Measurements from ENCODE around the gene CGRRF1.

The CGRRF1 gene

DNA sequence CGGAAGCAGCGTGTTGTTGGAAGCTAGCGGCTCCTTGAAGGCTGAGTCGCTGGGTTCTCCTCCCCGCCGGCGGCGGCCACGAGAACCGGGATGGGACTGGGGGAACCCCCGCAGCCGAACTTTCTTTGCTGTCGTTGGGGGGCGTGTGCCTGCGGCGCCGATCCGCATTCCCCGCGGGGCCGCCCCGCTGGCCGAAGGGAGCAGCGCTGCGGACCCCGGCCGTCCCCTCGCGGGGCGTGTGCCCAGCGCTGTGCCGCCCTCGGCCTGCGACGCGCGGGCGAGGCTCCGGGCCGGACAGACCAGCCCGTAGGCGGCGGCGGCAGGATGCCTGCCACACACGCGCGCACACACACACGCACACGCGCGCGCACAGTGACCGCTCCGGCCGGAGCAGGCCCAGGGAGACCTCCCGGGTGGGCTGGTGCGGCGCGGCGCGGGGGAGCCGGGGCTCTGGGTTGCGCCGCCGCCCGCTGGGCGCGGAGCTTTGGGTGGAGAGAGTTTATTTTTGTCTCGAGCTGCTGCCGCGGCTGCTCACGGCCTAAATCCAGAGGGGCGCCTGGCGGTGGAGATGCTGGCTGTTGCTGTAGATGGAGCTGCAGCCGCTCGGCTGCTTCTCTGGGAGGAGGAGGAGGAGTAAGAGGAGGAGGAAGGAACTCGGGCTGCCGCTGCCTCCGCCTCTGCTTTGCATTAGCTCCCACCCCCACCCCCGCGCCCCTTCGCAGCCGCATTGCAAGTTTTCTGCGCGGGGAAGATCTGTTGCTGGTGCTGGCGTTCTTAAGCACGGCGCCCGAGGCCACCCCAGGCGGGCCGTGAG is 56.9 kb downstream of the CGRRF1 start, which contains the start of gene SAMD4A:
Gene SAMD4A (plus strand): TSS at position 719 of the 814 bp plus-strand sequence. CDS start 789 bp downstream, outside the sequence.
- Histone ChIP-seq H3K79me2 (ENCODE audit: insufficient read depth, low read length) (no peaks in the 10 kb centered on the region), H3K36me3 (ENCODE audit: low read length) (no peaks in the 10 kb centered on the region), H3K9me3 (ENCODE audit: insufficient read depth, low read length) (no peaks in the 10 kb centered on the region), H4K20me1 (ENCODE audit: low read depth, low read length) (0 out of 2 replicates have a peak, but pooled peaks cover 4% of the 10 kb centered on the region), H2AFZ (ENCODE audit: low read depth, low read length, severe bottlenecking) (peak within 1 kb of the TSS; percentile 93), H3K9ac (ENCODE audit: low read length) (peak within 1 kb of the TSS; percentile 65), H3K9me2 (replicated peaks; ENCODE audit: insufficient read depth, low read length) (no peaks in the 10 kb centered on the region), H3K27ac (ENCODE audit: low read depth, low read length) (no peak within 1 kb of the TSS), H3K4me2 (ENCODE audit: low read depth, low read length, poor library complexity, severe bottlenecking) (peak within 1 kb of the TSS; percentile 95), H3K27me3 (ENCODE audit: low read length) (no peaks in the 10 kb centered on the region), H3K4me3 (ENCODE audit: insufficient read depth, low read length, poor library complexity, severe bottlenecking) (peak within 1 kb of the TSS; percentile 75), H3F3A (ENCODE audit: insufficient read depth) (peaks cover 9% of the 10 kb centered on the region)
- TF ChIP-seq, protein P1, sequence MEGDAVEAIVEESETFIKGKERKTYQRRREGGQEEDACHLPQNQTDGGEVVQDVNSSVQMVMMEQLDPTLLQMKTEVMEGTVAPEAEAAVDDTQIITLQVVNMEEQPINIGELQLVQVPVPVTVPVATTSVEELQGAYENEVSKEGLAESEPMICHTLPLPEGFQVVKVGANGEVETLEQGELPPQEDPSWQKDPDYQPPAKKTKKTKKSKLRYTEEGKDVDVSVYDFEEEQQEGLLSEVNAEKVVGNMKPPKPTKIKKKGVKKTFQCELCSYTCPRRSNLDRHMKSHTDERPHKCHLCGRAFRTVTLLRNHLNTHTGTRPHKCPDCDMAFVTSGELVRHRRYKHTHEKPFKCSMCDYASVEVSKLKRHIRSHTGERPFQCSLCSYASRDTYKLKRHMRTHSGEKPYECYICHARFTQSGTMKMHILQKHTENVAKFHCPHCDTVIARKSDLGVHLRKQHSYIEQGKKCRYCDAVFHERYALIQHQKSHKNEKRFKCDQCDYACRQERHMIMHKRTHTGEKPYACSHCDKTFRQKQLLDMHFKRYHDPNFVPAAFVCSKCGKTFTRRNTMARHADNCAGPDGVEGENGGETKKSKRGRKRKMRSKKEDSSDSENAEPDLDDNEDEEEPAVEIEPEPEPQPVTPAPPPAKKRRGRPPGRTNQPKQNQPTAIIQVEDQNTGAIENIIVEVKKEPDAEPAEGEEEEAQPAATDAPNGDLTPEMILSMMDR (IDR thresholded peaks at IDR 0.05; ENCODE audit: insufficient read depth, low read length, poor library complexity, severe bottlenecking) = no peak
- TF ChIP-seq EZH2phosphoT487 (conservative IDR thresholded peaks at IDR 0.05; ENCODE audit: low read length) = no peak

- no peaks in the 10 kb centered on the region for H3K27me3 ChIP-seq (ENCODE audit: low read length)
- TF ChIP-seq EZH2phosphoT487 (conservative IDR thresholded peaks at IDR 0.05; ENCODE audit: low read length) = no peak
- TF ChIP-seq, protein P1 (IDR thresholded peaks at IDR 0.05; ENCODE audit: insufficient read depth, low read length, poor library complexity, severe bottlenecking) = no peak
- H3K9me2 ChIP-seq (replicated peaks; ENCODE audit: insufficient read depth, low read length) = no peaks in the 10 kb centered on the region
- H3K36me3 ChIP-seq (ENCODE audit: low read length) = no peaks in the 10 kb centered on the region
- peak overlapping the region; percentile 65 for H3K9ac ChIP-seq (ENCODE audit: low read length)
- H3K9me3 ChIP-seq (ENCODE audit: insufficient read depth, low read length) = peaks cover under 1% of the 10 kb centered on the region; the same call in 1 of the 2 replicates
- no peaks in the 10 kb centered on the region for H3K79me2 ChIP-seq (ENCODE audit: insufficient read depth, low read length)
- 0 out of 2 replicates have a peak, but pooled peaks cover 4% of the 10 kb centered on the region for H4K20me1 ChIP-seq (ENCODE audit: low read depth, low read length)
- H3K4me2 ChIP-seq (ENCODE audit: low read depth, low read length, poor library complexity, severe bottlenecking) = peak overlapping the region; percentile 95
- peak overlapping the region; percentile 75 for H3K4me3 ChIP-seq (ENCODE audit: insufficient read depth, low read length, poor library complexity, severe bottlenecking)
- H2AFZ ChIP-seq (ENCODE audit: low read depth, low read length, severe bottlenecking) = peak overlapping the region; percentile 93
- no peak overlapping the region for H3K27ac ChIP-seq (ENCODE audit: low read depth, low read length)
- peaks cover 9% of the 10 kb centered on the region for H3F3A ChIP-seq (ENCODE audit: insufficient read depth)
Observed at GRCh38 chr14:54567224-54567638, 57.5 kb downstream of the CGRRF1 start.

DNA sequence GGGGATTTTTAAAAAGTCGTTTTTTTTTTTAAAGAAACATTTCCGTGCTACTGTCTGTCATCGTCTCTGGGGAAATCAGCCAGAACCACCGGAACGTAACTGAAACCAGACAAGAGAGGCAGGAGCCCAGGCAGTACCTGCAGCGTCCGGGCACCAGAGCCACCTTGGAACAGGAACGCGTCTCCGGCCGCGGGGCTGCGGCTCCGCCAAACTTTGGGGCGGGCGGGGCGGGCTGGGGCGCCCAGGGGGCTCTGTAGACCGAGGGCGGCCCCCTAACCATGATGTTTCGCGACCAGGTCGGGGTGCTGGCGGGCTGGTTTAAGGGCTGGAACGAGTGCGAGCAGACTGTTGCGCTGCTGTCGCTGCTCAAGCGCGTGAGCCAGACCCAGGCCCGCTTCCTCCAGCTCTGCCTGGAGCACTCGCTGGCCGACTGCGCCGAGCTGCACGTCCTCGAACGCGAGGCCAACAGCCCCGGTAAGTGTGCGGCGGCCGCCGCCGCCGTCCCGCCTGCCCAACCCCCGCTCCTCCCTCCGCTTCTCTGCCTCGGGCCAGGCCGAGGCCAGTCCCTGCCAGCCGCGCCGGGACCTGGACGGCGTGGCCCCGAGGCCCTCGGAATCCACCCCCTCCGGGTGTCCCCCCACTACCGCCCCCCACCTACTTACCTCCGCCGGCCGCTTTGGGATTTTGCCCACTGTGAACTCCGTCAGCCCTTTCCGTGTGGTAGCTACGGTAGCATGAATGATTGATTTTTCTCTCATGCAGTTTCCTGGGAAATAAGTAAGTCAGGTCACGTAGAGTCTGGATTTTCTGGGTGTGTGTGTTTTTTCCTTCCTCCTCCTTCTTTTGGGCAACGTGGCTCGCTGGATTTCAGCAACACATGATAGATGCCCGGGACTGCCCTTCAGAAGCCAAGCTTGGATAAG is 58.2 kb downstream of the CGRRF1 start:
- Histone ChIP-seq H3K27ac (ENCODE audit: low read depth, low read length) (no peak overlapping the region), H3K9me2 (replicated peaks; ENCODE audit: insufficient read depth, low read length) (no peaks in the 10 kb centered on the region), H3K9me3 (ENCODE audit: insufficient read depth, low read length) (peaks cover 7% of the 10 kb centered on the region; the same call in 1 of the 2 replicates), H4K20me1 (ENCODE audit: low read depth, low read length) (0 out of 2 replicates have a peak, but pooled peaks cover 4% of the 10 kb centered on the region), H3K79me2 (ENCODE audit: insufficient read depth, low read length) (no peaks in the 10 kb centered on the region), H2AFZ (ENCODE audit: low read depth, low read length, severe bottlenecking) (peak overlapping the region; percentile 93), H3K27me3 (ENCODE audit: low read length) (no peaks in the 10 kb centered on the region), H3F3A (ENCODE audit: insufficient read depth) (peaks cover 9% of the 10 kb centered on the region), H3K36me3 (ENCODE audit: low read length) (0 out of 2 replicates have a peak, but pooled peaks cover 2% of the 10 kb centered on the region), H3K4me2 (ENCODE audit: low read depth, low read length, poor library complexity, severe bottlenecking) (peak overlapping the region; percentile 95), H3K4me3 (ENCODE audit: insufficient read depth, low read length, poor library complexity, severe bottlenecking) (peak overlapping the region; percentile 75), H3K9ac (ENCODE audit: low read length) (peak overlapping the region; percentile 65)
- no peak for TF ChIP-seq EZH2phosphoT487 (conservative IDR thresholded peaks at IDR 0.05; ENCODE audit: low read length)
- TF ChIP-seq, protein P1 (IDR thresholded peaks at IDR 0.05; ENCODE audit: insufficient read depth, low read length, poor library complexity, severe bottlenecking) = no peak
